GM21529 (cell line): ENCODE results near the gene TMED5.
"Not testable (repeated sequence)": the region's sequence is repeated elsewhere in the genome, so short reads cannot be mapped to it uniquely, and the experiment has no call there.

Experiments
- ATAC-seq: cut with Tn5 transposase; IDR thresholded peaks from one replicate; pipeline ENCODE4 v1.9.1; 2021; ENCODE audit not compliant: unreplicated experiment

Gene TMED5

DNA sequence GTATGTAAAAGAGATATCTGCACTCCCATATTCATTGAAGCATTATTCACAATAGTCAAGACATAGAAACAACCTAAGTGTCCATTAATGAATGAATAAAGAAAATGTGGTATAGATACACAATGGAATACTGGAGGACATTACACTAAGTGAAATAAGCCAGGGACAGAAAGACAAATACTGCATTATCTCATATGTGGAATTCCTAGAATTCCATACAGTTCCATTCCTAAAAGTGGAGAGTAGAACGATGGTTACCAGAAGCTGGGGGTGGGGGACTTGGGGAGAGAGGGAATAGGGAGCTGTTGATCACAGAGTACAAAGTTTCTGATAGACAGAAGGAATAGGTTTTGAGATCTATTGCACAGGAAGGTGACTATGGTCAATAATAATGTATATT is 7.4 kb downstream of the TMED5 start:
- ATAC-seq, result no peak

DNA sequence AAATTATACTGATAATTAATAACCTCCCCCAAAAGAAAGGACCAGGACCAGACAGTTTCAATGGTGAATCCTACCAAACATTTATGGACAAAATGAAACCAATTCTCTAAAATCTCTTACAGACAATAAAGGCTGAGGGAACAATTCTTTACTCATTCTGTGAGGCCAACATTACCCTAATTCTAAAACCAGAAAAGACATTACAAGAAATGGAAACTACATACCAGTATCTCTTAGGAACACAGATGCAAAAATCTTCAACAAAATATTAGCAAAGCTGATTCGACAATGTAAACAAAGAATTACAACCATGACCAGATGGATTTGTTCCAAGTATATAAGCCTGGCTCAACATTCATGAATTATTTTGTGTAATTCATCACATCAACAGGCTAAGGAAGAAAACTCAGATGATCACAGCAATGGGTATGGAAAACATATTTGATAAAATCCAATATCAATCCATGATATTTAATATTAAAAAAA is 8.6 kb downstream of the TMED5 start:
- no peak for ATAC-seq

DNA sequence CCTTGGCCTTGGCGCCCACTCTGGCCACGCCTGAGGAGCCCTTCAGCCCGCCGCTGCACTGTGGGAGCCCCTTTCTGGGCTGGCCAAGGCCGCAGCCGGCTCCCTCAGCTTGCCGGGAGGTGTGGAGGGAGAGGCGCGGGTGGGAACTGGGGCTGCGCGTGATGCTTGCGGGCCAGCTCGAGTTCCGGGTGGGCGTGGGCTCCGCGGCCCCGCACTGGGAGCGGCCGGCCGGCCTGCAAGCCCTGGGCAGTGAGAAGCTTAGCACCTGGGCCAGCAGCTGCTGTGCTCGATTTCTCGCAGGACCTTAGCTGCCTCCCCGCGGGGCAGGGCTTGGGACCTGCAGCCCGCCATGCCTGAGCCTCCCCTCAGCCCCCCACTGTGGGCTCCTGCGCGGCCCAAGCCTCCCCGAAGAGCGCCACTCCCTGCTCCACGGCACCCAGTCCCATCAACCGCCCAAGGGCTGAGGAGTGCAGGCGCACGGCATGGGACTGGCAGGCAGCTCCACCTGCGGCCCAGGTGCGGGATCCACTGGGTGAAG is 10.0 kb downstream of the TMED5 start:
- not testable (repeated sequence) for ATAC-seq

DNA sequence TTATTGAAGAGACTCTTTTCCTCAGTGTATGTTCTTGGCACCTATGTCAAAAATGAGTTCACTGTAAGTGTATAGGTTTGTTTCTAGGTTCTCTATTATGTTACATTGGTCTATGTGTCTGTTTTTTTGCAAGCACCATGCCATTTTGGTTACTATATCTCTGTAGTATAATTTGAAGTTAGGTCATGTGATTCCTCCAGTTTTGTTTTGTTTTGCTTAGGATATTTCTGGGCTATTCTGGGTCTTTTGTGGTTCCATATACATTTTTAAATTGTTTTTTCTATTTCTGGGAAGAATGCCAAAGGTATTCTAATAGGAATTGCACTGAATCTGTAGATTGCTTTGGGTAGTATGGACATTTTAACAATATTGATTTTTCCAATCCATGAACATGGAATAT is 13.2 kb downstream of the TMED5 start:
- no peak for ATAC-seq

DNA sequence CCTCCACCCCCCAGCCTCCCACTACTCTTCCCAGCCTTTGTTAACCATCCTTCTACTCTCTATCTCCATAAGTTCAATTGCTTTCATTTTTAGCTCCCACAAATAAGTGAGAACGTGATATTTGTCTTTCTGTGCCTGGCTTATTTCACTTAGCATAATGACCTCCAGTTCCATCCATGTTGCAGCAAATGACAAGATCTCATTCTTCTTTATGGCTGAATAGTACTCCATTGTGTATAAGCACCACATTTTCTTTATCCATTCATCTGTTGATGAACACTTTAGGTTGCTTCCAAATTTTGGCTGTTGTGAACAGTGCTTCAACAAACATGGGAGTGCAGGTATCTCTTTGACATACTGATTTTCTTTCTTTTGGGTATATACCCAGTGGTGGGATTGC is 14.3 kb downstream of the TMED5 start:
- ATAC-seq, result not testable (repeated sequence)

DNA sequence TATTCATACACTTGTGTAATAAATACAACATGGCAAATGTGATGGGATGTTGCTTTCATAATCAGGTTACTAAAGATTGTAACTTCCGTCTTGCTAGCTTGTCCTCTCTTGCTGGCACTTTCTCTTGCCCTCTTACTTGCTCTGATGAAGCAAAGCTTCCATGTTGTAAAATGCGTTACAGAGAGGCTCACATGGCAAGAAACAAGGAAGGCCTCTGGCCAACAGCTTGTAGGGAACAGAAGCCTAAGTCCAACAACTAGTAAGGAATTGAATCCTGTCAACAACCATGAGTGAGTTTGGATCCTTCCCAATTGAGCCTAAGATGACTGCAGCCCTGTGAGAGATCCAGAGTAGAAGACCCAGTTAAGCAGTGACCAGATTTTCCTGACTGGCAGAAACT is 15.4 kb downstream of the TMED5 start:
- ATAC-seq, result no peak

DNA sequence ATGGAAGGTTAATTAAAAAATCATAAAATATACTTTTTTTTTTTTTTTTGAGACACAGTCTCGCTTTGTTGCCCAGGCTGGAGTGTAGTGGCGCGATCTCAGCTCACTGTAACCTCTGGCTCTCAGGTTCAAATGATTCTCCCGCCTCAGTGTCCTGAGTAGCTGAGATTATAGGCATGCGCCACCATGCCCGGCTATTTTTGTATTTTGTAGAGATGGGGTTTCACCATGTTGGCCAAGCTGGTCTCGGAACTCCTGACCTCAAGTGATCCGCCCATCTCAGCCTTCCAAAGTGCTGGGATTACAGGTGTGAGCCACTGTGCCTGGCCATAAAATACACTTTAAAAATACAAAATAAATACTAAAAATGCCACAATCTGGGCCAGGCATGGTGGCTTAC is 16.9 kb downstream of the TMED5 start:
- not testable (repeated sequence) for ATAC-seq

DNA sequence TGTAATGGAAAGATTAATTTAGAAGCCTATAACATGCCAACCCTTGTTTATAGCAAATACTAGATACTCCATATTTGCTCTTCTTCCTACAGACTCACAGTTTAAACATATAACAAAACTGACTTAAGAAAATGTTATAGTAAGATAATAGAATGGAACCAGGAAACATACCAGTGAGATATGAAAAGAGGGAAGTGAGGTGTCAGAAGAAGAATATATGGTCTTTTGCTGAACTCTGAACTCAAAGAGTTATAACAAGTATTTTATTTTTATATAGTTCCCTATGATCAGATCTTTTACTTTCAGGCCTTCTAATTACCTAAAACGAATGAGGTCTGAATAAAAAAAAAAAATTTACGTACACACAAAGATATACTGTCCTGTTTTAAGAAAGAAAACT is 20.9 kb downstream of the TMED5 start:
- ATAC-seq, result no peak

DNA sequence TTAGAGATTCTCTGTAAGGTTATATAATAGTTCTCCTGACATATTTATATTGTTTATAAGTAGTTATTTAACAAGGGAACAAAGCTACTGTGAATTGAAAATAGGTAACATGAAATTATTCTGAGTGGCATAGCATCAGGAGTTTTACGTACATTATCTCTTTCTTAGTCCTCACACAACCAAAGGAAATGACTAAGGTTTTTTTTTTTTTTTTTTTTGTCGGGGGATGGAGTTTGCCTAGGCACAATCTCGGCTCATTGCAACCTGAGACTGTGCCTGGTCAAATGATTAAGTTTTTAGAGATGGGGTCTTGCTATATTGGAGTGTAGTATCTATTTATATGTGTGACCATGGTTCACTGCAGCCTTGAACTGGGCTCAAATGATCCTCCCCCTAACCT is 24.9 kb downstream of the TMED5 start:
- no peak for ATAC-seq

DNA sequence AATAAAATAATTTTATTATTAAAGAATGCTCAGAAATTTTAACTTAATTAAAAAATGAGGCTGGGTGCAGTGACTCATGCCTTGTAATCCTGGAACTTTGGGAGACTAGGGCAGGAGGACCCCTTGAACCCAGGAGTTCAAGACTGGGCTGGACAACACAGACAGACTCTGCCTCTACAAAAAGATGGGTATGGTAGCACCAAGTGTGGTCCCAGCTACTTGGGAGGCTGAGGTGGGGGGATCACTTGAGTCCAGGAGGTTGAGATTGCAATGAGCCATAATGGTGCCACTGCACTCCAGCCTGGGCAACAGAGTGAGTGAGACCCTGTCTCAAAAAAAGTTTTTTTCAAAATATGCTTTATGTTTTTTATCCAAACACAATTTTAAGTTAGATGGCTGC is 25.3 kb downstream of the TMED5 start:
- no peak for ATAC-seq

DNA sequence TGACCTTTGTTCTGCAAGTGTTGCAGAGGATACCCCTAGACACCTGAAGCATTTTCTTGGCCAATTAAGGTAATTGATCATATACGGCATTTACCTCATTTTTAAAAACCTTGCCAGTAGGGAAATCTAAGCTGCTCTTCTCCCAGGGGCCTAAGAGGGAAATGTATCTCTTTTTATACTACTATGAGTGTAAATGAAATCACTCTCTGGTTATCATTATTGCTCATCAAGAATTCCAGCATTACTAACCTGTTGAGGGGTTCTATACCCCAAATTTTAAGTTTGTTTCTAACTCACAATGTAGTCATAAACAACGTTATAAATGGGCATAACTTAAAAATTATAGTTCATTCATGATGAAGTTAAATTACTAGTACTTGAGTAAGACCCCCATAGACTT is 27.4 kb downstream of the TMED5 start:
- ATAC-seq, result no peak

DNA sequence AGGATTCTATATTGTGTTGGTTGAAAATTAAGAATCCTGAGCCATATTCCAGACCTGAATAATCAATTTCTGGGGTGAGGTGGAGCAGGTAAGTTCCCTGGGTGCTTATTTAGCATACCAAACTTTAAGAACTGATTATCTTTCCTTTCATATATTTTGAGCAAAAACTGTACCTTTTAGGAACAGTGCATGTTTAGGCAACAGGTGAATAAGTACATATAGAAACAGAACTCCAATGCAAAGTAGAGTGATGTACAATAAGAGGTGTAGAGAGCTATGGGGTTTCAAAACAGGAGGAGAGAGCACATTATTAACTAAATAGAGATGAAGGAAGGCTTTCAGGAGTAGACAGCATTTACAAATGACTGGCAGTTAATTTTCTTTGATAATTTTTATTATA is 28.7 kb downstream of the TMED5 start:
- no peak for ATAC-seq

DNA sequence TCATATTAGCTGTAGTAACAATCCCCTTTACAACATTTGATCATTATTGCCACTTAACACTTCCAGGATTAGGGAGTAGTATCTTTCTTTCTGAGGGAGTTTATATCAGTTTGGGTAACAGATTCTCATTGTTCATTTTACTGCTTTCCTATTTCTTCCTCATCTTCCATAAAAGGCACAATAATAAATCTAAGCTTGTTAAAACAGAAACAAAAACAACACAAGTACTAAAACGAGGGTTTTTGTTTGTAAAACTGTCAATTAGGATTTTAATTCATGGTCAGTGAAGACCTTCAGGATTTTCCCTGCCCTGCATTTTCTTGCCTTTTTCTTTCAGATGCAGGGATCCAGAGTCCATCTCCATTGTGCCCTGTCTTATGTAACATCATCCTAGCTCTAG is 29.5 kb downstream of the TMED5 start:
- no peak for ATAC-seq

DNA sequence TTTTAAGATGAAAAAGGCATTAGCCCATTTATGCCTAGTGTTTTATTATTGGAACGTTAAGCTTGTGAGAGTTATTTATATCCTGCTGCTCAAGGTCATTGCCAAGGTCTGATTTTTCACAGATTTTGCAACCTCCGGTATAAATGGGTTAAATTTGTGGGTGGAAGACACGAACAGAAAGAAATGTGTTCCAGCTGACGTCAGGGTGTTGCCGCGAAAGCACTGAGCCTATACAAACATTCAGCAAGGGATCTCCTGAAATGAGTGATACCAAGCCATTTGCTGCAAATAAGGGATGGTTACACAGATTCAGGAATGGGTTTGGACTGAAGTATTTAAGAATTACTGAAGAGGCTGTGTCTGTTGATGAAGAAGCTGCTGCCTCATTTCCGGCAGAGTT is 32.2 kb downstream of the TMED5 start:
- no peak for ATAC-seq

DNA sequence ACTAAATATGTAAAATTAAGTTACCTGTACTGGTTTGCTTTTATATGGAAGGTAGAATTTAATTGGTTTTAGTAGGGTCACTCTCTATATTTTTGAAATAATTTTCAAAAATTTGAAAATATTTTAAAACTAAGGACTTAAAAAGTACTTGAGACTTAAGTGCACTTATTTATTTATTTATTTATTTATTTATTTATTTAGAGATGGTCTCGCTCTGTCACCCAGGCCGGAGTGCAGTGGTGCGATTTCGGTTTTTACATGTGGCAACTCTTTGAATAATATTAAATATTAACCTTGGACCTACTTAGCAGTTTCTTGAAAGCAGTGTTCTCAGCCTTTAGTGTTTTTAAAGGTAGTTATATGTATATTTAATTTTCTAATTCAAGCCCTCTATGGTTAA is 36.4 kb downstream of the TMED5 start:
- no peak for ATAC-seq

DNA sequence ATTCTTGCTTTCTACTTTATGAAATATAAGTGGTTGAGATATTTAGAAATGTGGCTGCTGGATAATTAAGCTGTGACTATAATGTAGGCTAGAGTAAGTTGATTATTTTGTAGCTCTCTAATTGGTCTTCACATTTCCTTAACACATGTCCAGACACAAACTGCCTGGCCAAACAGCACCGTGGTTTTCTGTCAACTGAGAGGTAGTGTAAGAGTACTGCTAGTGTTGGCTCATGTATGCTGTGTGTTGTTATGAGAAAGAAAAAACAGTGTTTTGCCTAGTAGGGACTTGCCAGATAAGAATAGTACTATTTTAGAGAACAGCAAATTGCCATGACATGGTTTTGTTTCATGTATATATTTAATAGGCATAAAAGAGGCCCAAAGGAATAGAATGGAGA is 37.1 kb downstream of the TMED5 start:
- no peak for ATAC-seq

DNA sequence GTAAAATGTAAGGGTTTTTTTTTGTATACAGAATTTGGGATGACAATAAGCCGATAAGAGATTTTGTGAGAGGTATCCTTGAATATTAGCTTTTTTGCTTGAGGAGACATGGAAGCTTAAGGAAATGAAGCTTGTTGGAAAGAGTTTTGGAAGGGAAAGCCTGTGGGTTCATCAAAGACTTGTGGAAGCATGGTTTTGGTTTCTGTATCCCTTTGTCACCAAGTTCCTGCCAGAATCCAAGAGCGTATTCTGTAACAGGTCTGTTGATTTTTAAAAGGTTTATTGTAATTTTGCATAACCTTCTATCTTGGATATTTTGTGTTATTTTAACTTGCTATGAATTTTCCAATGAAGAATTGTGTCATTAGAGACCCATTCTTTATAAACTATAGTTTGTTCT is 38.1 kb downstream of the TMED5 start:
- no peak for ATAC-seq

DNA sequence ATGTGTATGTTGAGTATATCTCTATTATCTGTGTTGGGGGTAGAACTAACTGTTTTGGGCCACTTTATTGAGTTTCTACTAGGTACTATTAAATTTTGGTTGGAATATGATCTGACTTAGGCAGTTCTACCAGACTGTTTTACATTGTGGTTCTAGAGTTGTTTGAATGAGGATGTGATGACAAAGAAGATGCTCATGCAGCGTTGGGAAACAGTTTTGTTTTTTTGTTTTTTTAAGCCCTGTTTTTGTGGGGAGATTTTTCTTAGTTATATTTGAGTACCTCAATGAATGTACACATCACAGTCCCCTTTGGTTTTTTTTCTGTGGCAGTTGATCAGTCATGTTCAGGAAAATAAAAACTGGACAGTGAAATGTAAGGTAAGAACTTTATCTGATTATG is 40.1 kb downstream of the TMED5 start:
- no peak for ATAC-seq

DNA sequence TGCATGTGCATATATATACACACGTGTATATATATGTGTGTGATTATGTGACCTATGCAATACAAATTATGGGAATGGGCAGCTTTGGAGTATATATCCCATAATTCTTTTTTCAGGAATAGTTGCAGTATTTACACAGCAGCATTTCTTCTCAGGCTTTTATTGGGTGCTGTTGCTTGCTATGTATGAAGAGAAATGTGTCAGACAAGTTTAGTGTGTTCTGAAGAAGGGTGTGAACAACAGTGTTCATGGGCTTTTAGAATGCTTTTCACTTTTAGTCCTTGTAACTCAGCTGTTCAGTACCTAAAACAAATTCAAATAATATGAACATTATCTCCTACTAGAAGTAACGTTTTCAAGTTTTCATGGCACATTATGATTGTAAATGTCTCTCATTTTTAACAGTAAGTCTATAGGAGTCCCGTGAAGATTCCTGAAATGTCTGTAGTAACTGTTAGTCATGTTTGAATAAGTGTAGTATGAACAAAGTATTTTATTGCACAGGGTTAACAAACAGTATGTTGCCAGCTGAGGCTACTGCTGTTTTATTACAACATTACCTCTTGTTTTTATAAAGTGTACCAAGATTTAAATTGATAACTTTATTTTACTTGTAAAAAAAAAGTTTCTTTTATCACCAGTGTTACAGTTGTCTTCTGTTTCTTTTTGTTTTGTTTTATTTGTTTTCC is 42.5 kb downstream of the TMED5 start:
- no peak for ATAC-seq

DNA sequence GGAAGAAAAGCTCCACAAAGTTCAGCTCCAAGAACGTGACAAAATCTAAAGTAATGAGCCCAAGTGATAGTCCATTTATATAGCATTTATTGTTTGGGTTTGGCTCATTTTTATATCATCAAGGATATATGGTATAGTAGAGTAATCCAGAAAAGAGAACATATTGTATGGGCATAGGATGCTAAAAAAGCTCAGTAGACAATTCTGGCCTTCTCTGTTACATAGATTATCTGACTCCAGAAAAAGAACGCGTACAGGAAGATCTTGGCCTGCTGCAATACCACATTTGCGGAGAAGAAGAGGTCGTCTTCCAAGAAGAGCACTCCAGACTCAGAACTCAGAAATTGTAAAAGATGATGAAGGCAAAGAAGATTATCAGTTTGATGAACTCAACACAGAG is 43.8 kb downstream of the TMED5 start:
- ATAC-seq, result no peak

DNA sequence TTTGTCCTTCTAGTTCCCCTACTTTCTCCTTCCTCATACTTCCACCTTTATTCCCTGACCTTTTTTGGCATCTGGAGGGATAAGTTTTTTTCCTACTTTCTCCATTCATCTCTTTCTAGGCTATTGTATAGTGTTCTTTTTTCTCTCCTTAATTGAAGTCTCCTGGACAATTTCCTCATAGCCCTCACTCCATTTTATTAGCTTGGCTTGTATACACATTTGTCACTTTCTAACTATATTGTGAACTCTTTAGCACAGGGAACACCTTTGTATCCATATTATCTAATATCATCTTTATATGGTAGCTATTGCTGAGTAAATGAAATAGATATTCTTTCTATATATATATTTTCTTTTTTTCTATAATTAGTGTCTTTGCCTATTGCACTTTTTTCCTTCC is 47.6 kb downstream of the TMED5 start:
- no peak for ATAC-seq

DNA sequence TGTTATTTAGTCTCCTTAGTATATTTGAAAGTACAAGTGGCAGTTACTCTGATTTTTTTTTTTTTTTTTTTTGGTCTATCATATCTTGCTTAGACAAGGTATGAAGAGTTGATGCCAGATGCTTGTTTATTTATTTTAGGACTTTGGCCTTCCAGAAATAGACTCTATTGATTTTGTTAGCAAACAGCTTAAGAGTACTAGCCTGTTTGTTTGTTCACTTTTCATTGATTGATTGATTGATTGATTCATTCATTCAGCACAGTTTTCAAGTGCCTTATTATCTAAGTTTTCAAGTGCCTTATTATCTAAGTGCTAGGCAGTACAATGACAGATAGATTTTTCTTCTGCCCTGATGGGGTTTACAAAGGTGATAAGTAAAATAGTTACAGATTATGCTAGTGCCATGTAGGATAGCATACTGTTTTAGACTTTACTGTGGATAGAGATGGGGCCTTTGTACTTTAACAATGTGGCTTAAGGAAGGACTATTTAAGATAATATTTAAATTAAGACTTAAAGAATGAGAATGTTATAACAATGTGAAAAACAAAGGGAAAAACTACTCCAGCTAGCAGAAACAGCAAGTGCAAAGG is 50.6 kb downstream of the TMED5 start:
- no peak for ATAC-seq
